WERI-Rb-1 (cell line): Measurements from ENCODE around the gene IRF2BP1.
"Not testable (repeated sequence)": the region's sequence is repeated elsewhere in the genome, so short reads cannot be mapped to it uniquely, and the experiment has no call there.

Experiments
- DNase-seq: peaks from one replicate; pipeline ENCODE4 v3.0.0-alpha.2; 2020
- H3K27ac ChIP-seq: fragments of 250-450 bp; sonication (Bioruptor Pico); 2 replicates; pipeline ENCODE4 v1.5.1; 2020; ENCODE audit warnings: mild to moderate bottlenecking, moderate library complexity
- H3K27me3 ChIP-seq: fragments of 250-450 bp; sonication (Bioruptor Pico); 2 replicates; pipeline ENCODE4 v1.5.1; 2021; ENCODE audit warnings: mild to moderate bottlenecking, low read depth, moderate library complexity; ENCODE audit not compliant: insufficient read depth, severe bottlenecking
- H3K36me3 ChIP-seq: fragments of 250-450 bp; sonication (Bioruptor Pico); 2 replicates; pipeline ENCODE4 v1.5.1; 2020; ENCODE audit warnings: mild to moderate bottlenecking, moderate library complexity
- H3K4me3 ChIP-seq: 2 replicates; pipeline ENCODE4 v1.5.1; 2011; ENCODE audit warnings: low read depth, mild to moderate bottlenecking, control low read depth, low read length
- H3K9me3 ChIP-seq: fragments of 250-450 bp; sonication (Bioruptor Pico); 2 replicates; pipeline ENCODE4 v1.5.1; 2021; ENCODE audit warnings: mild to moderate bottlenecking, moderate library complexity; ENCODE audit not compliant: severe bottlenecking
- TF ChIP-seq, protein P1 (sequence below): IDR thresholded peaks from 2 replicates; pipeline ENCODE4 v1.5.1; 2011; ENCODE audit warnings: low read depth, mild to moderate bottlenecking, control low read depth, inconsistent platforms, low read length

The IRF2BP1 gene

GRCh38 chr19:45901432-45901911 lies 15.5 kb upstream of the IRF2BP1 start:
- Histone ChIP-seq H3K27ac (no peak overlapping the region), H3K4me3 (peak overlapping the region; percentile 88), H3K27me3 (no peaks in the 10 kb centered on the region), H3K9me3 (no peaks in the 10 kb centered on the region), H3K36me3 (peaks cover 36% of the 10 kb centered on the region)
- TF ChIP-seq, protein P1, sequence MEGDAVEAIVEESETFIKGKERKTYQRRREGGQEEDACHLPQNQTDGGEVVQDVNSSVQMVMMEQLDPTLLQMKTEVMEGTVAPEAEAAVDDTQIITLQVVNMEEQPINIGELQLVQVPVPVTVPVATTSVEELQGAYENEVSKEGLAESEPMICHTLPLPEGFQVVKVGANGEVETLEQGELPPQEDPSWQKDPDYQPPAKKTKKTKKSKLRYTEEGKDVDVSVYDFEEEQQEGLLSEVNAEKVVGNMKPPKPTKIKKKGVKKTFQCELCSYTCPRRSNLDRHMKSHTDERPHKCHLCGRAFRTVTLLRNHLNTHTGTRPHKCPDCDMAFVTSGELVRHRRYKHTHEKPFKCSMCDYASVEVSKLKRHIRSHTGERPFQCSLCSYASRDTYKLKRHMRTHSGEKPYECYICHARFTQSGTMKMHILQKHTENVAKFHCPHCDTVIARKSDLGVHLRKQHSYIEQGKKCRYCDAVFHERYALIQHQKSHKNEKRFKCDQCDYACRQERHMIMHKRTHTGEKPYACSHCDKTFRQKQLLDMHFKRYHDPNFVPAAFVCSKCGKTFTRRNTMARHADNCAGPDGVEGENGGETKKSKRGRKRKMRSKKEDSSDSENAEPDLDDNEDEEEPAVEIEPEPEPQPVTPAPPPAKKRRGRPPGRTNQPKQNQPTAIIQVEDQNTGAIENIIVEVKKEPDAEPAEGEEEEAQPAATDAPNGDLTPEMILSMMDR, result no peak
- no peak for DNase-seq

GRCh38 chr19:45900738-45901431 lies 14.9 kb upstream of the IRF2BP1 start:
- no peak overlapping the region for H3K27ac ChIP-seq
- H3K4me3 ChIP-seq, result peak overlapping the region; percentile 88
- TF ChIP-seq, protein P1, result no peak
- no peaks in the 10 kb centered on the region for H3K27me3 ChIP-seq
- peaks cover 40% of the 10 kb centered on the region for H3K36me3 ChIP-seq
- no peak for DNase-seq
- no peaks in the 10 kb centered on the region for H3K9me3 ChIP-seq

DNA sequence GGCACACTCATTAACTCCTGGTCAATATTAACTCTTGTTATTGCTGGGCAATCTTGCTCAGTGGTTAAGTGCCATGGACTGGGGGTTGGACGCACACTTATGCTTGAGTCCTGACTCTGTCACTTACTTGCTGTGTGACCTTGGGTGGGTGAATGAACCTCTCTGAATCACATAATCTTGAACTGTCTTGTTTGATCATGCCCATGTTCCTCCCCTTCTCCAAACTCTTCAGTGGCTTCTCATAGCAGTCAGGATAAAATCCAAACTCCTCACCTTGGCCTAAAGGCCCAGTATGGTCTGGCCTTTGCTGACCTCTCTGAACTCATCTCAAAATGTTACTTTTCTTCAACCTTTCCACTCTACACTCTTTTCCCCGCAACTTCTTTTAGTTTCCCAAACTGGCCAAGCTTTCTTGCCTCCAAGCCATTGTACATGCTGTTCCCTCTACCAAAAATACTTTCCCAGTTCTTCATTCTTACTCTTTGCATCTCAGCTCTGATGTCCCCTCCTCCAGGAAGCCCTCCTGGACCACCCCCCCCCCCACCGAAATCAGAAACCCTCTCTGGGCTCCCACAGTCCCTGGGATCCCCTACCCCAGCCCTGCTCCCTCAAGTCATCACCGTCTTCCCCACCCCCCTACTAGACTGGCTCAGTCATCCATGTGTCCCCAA lies 14.1 kb upstream of the IRF2BP1 start:
- Histone ChIP-seq H3K27ac (no peak overlapping the region), H3K36me3 (peaks cover 47% of the 10 kb centered on the region), H3K4me3 (no peak overlapping the region), H3K9me3 (no peaks in the 10 kb centered on the region), H3K27me3 (no peaks in the 10 kb centered on the region)
- TF ChIP-seq, protein P1, result no peak
- DNase-seq, result no peak

GRCh38 chr19:45899253-45899652 lies 13.3 kb upstream of the IRF2BP1 start:
- Histone ChIP-seq H3K4me3 (no peak overlapping the region), H3K27ac (no peak overlapping the region), H3K9me3 (no peaks in the 10 kb centered on the region), H3K36me3 (peaks cover 50% of the 10 kb centered on the region), H3K27me3 (no peaks in the 10 kb centered on the region)
- TF ChIP-seq, protein P1, result no peak
- DNase-seq, result no peak

GRCh38 chr19:45897261-45897812 lies 11.4 kb upstream of the IRF2BP1 start:
- peaks cover 50% of the 10 kb centered on the region for H3K36me3 ChIP-seq
- TF ChIP-seq, protein P1, result no peak
- no peak for DNase-seq

GRCh38 chr19:45895983-45896599 lies 10.2 kb upstream of the IRF2BP1 start:
- H3K36me3 ChIP-seq, result peaks cover 48% of the 10 kb centered on the region
- H3K4me3 ChIP-seq, DNase-seq, H3K9me3 ChIP-seq, H3K27ac ChIP-seq, H3K27me3 ChIP-seq: not testable (repeated sequence)

More at GRCh38 chr19:45897261-45897812, 11.4 kb upstream of the IRF2BP1 start:
- Histone ChIP-seq H3K9me3 (no peaks in the 10 kb centered on the region), H3K27ac (no peak overlapping the region), H3K27me3 (no peaks in the 10 kb centered on the region), H3K4me3 (no peak overlapping the region)
